ENCODE data around the gene KIAA0319L.

The KIAA0319L gene

GRCh38 chr1:35553851-35554250 lies 3.4 kb downstream of the KIAA0319L start:
- DNase-seq (ENCODE audit: insufficient read length) (no peak), FAIRE-seq (no peak)
- TF ChIP-seq POLR2AphosphoS5 (IDR thresholded peaks at IDR 0.05; ENCODE audit: low read depth, low read length) (no peak), POLR2A (IDR thresholded peaks at IDR 0.05; ENCODE audit: low read depth, low read length) (no peak), TAF1 (IDR thresholded peaks at IDR 0.05; ENCODE audit: borderline replicate concordance, low read depth, low read length) (no peak)

- TF ChIP-seq TAF1 (IDR thresholded peaks at IDR 0.05; ENCODE audit: borderline replicate concordance, low read depth, low read length) (no peak), POLR2AphosphoS5 (IDR thresholded peaks at IDR 0.05; ENCODE audit: low read depth, low read length) (no peak), POLR2A (IDR thresholded peaks at IDR 0.05; ENCODE audit: low read depth, low read length) (no peak)
- no peak for DNase-seq (ENCODE audit: insufficient read length)
- no peak for FAIRE-seq
Observed at GRCh38 chr1:35546614-35547013, 10.6 kb downstream of the KIAA0319L start.

- FAIRE-seq (no peak), DNase-seq (ENCODE audit: insufficient read length) (no peak)
- TF ChIP-seq POLR2A (IDR thresholded peaks at IDR 0.05; ENCODE audit: low read depth, low read length), result no peak
- TF ChIP-seq POLR2AphosphoS5 (IDR thresholded peaks at IDR 0.05; ENCODE audit: low read depth, low read length), result no peak
- no peak for TF ChIP-seq TAF1 (IDR thresholded peaks at IDR 0.05; ENCODE audit: borderline replicate concordance, low read depth, low read length)
Observed at GRCh38 chr1:35544976-35545375, 12.2 kb downstream of the KIAA0319L start.

GRCh38 chr1:35539824-35540261 lies 17.4 kb downstream of the KIAA0319L start:
- peak; percentile 82 for FAIRE-seq
- TF ChIP-seq TAF1 (IDR thresholded peaks at IDR 0.05; ENCODE audit: borderline replicate concordance, low read depth, low read length) (no peak), POLR2A (IDR thresholded peaks at IDR 0.05; ENCODE audit: low read depth, low read length) (no peak), POLR2AphosphoS5 (IDR thresholded peaks at IDR 0.05; ENCODE audit: low read depth, low read length) (no peak)
- no peak for DNase-seq (ENCODE audit: insufficient read length)

GRCh38 chr1:35539073-35539823 lies 18.0 kb downstream of the KIAA0319L start:
- DNase-seq (ENCODE audit: insufficient read length), result no peak
- TF ChIP-seq POLR2A (IDR thresholded peaks at IDR 0.05; ENCODE audit: low read depth, low read length) (peak; percentile 39), TAF1 (IDR thresholded peaks at IDR 0.05; ENCODE audit: borderline replicate concordance, low read depth, low read length) (no peak)
- peak; percentile 82 for FAIRE-seq

GRCh38 chr1:35537806-35538205 lies 19.4 kb downstream of the KIAA0319L start:
- TF ChIP-seq TAF1 (IDR thresholded peaks at IDR 0.05; ENCODE audit: borderline replicate concordance, low read depth, low read length), result no peak
- TF ChIP-seq POLR2A (IDR thresholded peaks at IDR 0.05; ENCODE audit: low read depth, low read length), result no peak
- TF ChIP-seq POLR2AphosphoS5 (IDR thresholded peaks at IDR 0.05; ENCODE audit: low read depth, low read length), result no peak
- DNase-seq (ENCODE audit: insufficient read length) (no peak), FAIRE-seq (peak; percentile 60)

GRCh38 chr1:35536556-35537162 lies 20.5 kb downstream of the KIAA0319L start:
- FAIRE-seq (no peak), DNase-seq (ENCODE audit: insufficient read length) (no peak)
- TF ChIP-seq POLR2AphosphoS5 (IDR thresholded peaks at IDR 0.05; ENCODE audit: low read depth, low read length) (no peak), POLR2A (IDR thresholded peaks at IDR 0.05; ENCODE audit: low read depth, low read length) (no peak), TAF1 (IDR thresholded peaks at IDR 0.05; ENCODE audit: borderline replicate concordance, low read depth, low read length) (no peak)

- TF ChIP-seq TAF1 (IDR thresholded peaks at IDR 0.05; ENCODE audit: borderline replicate concordance, low read depth, low read length), result no peak
- TF ChIP-seq POLR2A (IDR thresholded peaks at IDR 0.05; ENCODE audit: low read depth, low read length), result no peak
- TF ChIP-seq POLR2AphosphoS5 (IDR thresholded peaks at IDR 0.05; ENCODE audit: low read depth, low read length), result no peak
- no peak for DNase-seq (ENCODE audit: insufficient read length)
- no peak for FAIRE-seq
Observed at GRCh38 chr1:35535243-35535642, 22.0 kb downstream of the KIAA0319L start.

GRCh38 chr1:35533586-35533985 lies 23.6 kb downstream of the KIAA0319L start:
- DNase-seq (ENCODE audit: insufficient read length) (no peak), FAIRE-seq (no peak)
- TF ChIP-seq POLR2A (IDR thresholded peaks at IDR 0.05; ENCODE audit: low read depth, low read length) (no peak), TAF1 (IDR thresholded peaks at IDR 0.05; ENCODE audit: borderline replicate concordance, low read depth, low read length) (no peak), POLR2AphosphoS5 (IDR thresholded peaks at IDR 0.05; ENCODE audit: low read depth, low read length) (no peak)

- TF ChIP-seq POLR2AphosphoS5 (IDR thresholded peaks at IDR 0.05; ENCODE audit: low read depth, low read length) (no peak), POLR2A (IDR thresholded peaks at IDR 0.05; ENCODE audit: low read depth, low read length) (no peak), TAF1 (IDR thresholded peaks at IDR 0.05; ENCODE audit: borderline replicate concordance, low read depth, low read length) (no peak)
- FAIRE-seq (no peak), DNase-seq (ENCODE audit: insufficient read length) (no peak)
Observed at GRCh38 chr1:35532497-35533223, 24.5 kb downstream of the KIAA0319L start.

GRCh38 chr1:35531368-35531767 lies 25.8 kb downstream of the KIAA0319L start:
- TF ChIP-seq POLR2AphosphoS5 (IDR thresholded peaks at IDR 0.05; ENCODE audit: low read depth, low read length), result no peak
- TF ChIP-seq POLR2A (IDR thresholded peaks at IDR 0.05; ENCODE audit: low read depth, low read length), result no peak
- no peak for TF ChIP-seq TAF1 (IDR thresholded peaks at IDR 0.05; ENCODE audit: borderline replicate concordance, low read depth, low read length)
- DNase-seq (ENCODE audit: insufficient read length), result no peak
- FAIRE-seq, result no peak
